ENCODE results near the gene USP30.
A peak's percentile ranks its signal among the peaks of the same experiment; 100 is the strongest.

Gene USP30

DNA sequence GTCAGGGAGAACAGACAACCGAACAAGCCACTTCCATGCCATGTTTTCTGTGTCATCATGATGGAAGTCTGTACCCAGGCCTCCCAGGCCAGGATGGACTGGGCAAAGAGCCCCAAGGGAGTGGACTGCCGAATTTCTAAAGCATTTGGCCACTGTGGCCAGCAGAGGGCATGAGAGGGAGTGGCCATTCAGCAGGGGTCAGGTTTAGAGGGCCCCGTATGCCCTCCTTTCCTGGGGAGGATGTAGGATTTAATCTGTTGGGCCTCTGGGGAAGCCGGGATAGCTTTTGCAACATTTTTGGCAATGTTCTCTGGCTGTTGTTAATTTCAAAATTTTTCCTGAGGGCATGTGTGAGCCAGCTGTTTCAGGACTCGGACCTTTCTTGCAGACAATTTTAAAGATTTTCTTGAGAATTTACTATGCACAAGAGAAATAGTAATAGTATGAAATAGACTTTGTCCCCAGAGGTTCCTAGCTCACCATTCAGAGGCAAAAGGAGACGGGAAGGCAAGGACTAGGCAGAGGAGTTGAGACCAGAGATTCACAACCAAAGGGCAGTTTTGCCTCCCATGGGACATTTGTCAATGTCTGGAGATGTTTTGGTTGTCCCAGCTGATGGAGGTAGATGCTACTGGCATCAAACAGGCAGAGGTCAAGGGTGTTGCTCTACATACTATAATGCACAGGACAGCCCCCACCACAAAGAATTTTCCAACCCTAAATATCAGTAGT is 82.0 kb downstream of the USP30 start:
- Histone ChIP-seq H4K20me1 (ENCODE audit: insufficient read depth, low read length) (no peaks in the 10 kb centered on the region; the same call in 1 of the 2 replicates), H2AFZ (ENCODE audit: low read depth, low read length) (no peak overlapping the region), H3K9ac (ENCODE audit: low read depth, low read length) (no peak overlapping the region), H3K27ac (ENCODE audit: low read length) (no peak overlapping the region), H3K4me2 (ENCODE audit: insufficient read depth, low read length) (no peak overlapping the region), H3K79me2 (ENCODE audit: insufficient read depth, low read length) (no peaks in the 10 kb centered on the region), H3K4me3 (ENCODE audit: low read depth in 1 of 2, low read length in 2 of 2) (no peak overlapping the region), H3K36me3 (ENCODE audit: insufficient read depth, low read length) (no peaks in the 10 kb centered on the region), H3K9me3 (ENCODE audit: insufficient read depth, low read length, severe bottlenecking) (no peaks in the 10 kb centered on the region), H3K4me1 (ENCODE audit: insufficient read depth, low read length) (no peaks in the 10 kb centered on the region), H3K27me3 (ENCODE audit: insufficient read depth, low read length, poor library complexity) (no peaks in the 10 kb centered on the region)
- TF ChIP-seq EZH2 (IDR thresholded peaks at IDR 0.05; ENCODE audit: borderline replicate concordance, low read depth, low read length, severe bottlenecking) = no peak
- TF ChIP-seq, protein P1, sequence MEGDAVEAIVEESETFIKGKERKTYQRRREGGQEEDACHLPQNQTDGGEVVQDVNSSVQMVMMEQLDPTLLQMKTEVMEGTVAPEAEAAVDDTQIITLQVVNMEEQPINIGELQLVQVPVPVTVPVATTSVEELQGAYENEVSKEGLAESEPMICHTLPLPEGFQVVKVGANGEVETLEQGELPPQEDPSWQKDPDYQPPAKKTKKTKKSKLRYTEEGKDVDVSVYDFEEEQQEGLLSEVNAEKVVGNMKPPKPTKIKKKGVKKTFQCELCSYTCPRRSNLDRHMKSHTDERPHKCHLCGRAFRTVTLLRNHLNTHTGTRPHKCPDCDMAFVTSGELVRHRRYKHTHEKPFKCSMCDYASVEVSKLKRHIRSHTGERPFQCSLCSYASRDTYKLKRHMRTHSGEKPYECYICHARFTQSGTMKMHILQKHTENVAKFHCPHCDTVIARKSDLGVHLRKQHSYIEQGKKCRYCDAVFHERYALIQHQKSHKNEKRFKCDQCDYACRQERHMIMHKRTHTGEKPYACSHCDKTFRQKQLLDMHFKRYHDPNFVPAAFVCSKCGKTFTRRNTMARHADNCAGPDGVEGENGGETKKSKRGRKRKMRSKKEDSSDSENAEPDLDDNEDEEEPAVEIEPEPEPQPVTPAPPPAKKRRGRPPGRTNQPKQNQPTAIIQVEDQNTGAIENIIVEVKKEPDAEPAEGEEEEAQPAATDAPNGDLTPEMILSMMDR (IDR thresholded peaks at IDR 0.05; ENCODE audit: borderline replicate concordance, extremely low read depth, low read length, poor library complexity, severe bottlenecking) = peak; percentile 32
- ATAC-seq (ENCODE audit: insufficient read depth, low read depth) (no peak), DNase-seq (no peak)

DNA sequence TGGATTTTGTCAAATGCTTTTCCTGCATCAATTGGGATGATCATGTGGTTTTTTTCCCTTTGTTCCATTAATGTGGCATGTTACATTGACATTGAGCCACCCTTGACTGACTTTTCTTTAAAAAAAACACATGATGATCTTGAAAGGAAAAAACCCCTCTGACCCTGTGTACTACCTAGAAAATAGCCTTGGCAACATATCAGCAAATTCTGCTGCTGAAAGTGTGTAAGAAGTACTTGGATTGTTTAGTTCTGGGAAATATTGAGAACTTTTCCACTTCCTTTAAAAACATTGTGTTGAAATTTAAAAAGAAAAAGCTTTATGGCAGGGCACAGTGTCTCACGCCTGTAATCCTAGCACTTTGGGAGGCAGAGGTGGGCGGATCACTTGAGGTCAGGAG is 84.7 kb downstream of the USP30 start:
- Histone ChIP-seq H3K4me3 (ENCODE audit: low read depth in 1 of 2, low read length in 2 of 2) (no peak overlapping the region), H4K20me1 (ENCODE audit: insufficient read depth, low read length) (no peaks in the 10 kb centered on the region), H3K9ac (ENCODE audit: low read depth, low read length) (no peak overlapping the region), H2AFZ (ENCODE audit: low read depth, low read length) (no peak overlapping the region), H3K27me3 (ENCODE audit: insufficient read depth, low read length, poor library complexity) (no peaks in the 10 kb centered on the region), H3K4me1 (ENCODE audit: insufficient read depth, low read length) (no peaks in the 10 kb centered on the region), H3K9me3 (ENCODE audit: insufficient read depth, low read length, severe bottlenecking) (no peaks in the 10 kb centered on the region), H3K27ac (ENCODE audit: low read length) (no peak overlapping the region), H3K36me3 (ENCODE audit: insufficient read depth, low read length) (no peaks in the 10 kb centered on the region), H3K4me2 (ENCODE audit: insufficient read depth, low read length) (no peak overlapping the region), H3K79me2 (ENCODE audit: insufficient read depth, low read length) (no peaks in the 10 kb centered on the region)
- no peak for DNase-seq
- TF ChIP-seq, protein P1 (IDR thresholded peaks at IDR 0.05; ENCODE audit: borderline replicate concordance, extremely low read depth, low read length, poor library complexity, severe bottlenecking) = no peak
- TF ChIP-seq EZH2 (IDR thresholded peaks at IDR 0.05; ENCODE audit: borderline replicate concordance, low read depth, low read length, severe bottlenecking) = no peak
- no peak for ATAC-seq (ENCODE audit: insufficient read depth, low read depth)
